ENCODE results near the gene CNTN2.

CNTN2 gene

DNA sequence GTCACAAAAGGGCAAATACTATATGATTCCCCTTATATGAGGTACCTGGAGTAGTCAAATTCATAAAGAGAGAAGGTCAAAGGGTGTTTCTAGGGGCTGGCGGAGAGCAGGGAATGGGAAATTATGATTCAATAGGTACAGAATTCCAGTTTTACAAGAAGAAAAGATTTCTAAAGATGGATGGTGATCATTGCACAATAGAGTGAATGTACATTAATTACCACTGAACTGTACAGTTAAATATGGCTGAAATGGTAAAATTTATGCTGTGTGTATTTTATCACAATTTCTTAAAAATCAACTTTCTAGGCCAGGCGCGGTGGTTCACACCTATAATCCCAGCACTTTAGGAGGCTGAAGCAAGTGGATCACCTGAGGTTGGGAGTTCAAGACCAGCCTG, 59.4 kb downstream of the CNTN2 start:
- DNase-seq (ENCODE audit: low read depth): no peak
- H3K4me3 ChIP-seq (ENCODE audit: low read length): no peak overlapping the region
- no peak for TF ChIP-seq CTCF (IDR thresholded peaks at IDR 0.05; ENCODE audit: insufficient read depth, low read depth, low read length, missing control alignments)

- no peak for DNase-seq (ENCODE audit: low read depth)
- no peak overlapping the region for H3K4me3 ChIP-seq (ENCODE audit: low read length)
- no peak for TF ChIP-seq CTCF (IDR thresholded peaks at IDR 0.05; ENCODE audit: insufficient read depth, low read depth, low read length, missing control alignments)
Observed at GRCh38 chr1:205107327-205107726, 64.3 kb downstream of the CNTN2 start.

- no peak for TF ChIP-seq CTCF (IDR thresholded peaks at IDR 0.05; ENCODE audit: insufficient read depth, low read depth, low read length, missing control alignments)
- no peak for DNase-seq (ENCODE audit: low read depth)
- no peak overlapping the region for H3K4me3 ChIP-seq (ENCODE audit: low read length)
Observed at GRCh38 chr1:205108464-205108863, 65.5 kb downstream of the CNTN2 start.

- no peak for DNase-seq (ENCODE audit: low read depth)
- H3K4me3 ChIP-seq (ENCODE audit: low read length): no peak overlapping the region
- TF ChIP-seq CTCF (IDR thresholded peaks at IDR 0.05; ENCODE audit: insufficient read depth, low read depth, low read length, missing control alignments): no peak
Observed at GRCh38 chr1:205109269-205109668, 66.3 kb downstream of the CNTN2 start.

DNA sequence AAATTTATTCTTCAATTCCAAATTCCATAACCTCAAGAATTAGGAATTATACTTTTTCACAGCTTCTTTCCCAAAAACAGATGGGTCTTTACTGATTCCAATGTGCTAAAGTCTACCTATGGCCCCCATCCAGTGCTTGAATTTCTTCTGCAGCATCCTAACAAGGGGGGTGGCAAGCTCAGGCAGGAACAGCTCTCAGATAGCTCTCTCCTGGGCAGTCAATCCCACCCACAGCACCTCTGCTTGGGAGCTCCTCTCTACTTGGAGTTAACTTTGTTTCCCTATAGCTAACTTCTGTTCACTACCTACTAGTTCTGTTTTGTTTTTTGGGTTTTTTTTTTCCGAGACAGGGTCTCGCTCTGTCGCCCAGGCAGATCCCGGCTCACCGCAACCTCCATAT, 66.7 kb downstream of the CNTN2 start:
- DNase-seq (ENCODE audit: low read depth): no peak
- no peak overlapping the region for H3K4me3 ChIP-seq (ENCODE audit: low read length)
- TF ChIP-seq CTCF (IDR thresholded peaks at IDR 0.05; ENCODE audit: insufficient read depth, low read depth, low read length, missing control alignments): no peak

DNA sequence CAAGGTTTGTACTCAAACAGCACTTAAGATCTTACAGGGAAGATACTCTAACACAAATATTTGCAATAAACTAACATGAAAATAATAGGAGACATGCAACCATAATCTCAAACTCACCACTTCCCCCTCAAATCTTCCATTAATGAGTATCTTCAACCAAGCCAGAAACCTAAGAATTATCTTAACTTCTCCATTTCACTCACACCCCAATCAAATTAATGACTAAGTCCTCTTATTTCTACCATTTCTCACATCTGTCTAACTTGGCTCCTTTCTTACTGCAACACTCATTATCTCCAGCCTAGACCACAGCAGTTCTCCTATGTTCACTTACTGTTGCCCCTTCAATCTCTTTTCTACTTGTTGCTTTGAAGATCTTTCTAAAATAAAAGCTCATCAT, 68.3 kb downstream of the CNTN2 start:
- no peak overlapping the region for H3K4me3 ChIP-seq (ENCODE audit: low read length)
- DNase-seq (ENCODE audit: low read depth): no peak
- TF ChIP-seq CTCF (IDR thresholded peaks at IDR 0.05; ENCODE audit: insufficient read depth, low read depth, low read length, missing control alignments): no peak

DNA sequence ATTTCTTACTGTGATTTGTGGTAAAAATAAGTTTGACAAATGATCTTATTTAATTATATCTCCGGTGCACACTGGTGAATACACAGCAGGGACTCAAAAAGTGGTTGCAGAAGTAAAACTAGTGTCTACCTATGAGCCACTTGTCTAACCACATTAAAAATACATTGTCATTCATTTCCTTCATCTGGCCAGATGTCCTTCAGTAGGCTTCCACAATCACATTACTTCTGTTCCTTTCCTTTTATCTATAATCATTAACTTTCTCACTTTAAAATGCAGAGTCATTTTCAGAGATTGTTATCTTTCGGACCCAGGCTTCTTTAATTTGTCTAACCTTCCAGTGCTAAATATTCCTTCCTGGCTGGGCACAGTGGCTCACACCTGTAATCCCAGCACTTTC, 75.7 kb downstream of the CNTN2 start:
- DNase-seq (ENCODE audit: low read depth): no peak
- no peak for TF ChIP-seq CTCF (IDR thresholded peaks at IDR 0.05; ENCODE audit: insufficient read depth, low read depth, low read length, missing control alignments)
- no peak overlapping the region for H3K4me3 ChIP-seq (ENCODE audit: low read length)

Data from epithelial cell of esophagus (primary cell).